CD14-positive monocyte (primary cell): ENCODE measurements around the gene NUFIP2. TPM values are rescaled to one million over a fixed set of nuclear protein-coding genes. Genes with fewer than 3 reads are reported as not detected.
A peak's percentile ranks its signal among the peaks of the same experiment; 100 is the strongest.

ENCODE experiments used
- DNase-seq, 3 donors: peaks; one replicate each; pipeline ENCODE4 v3.0.0-alpha.2; 2011 to 2022
- H2AFZ ChIP-seq: 2 replicates; pipeline ENCODE4 v1.6.0; 2012; ENCODE audit warnings: mild to moderate bottlenecking, low read depth, low read length, inconsistent platforms; ENCODE audit not compliant: insufficient read depth, poor library complexity, severe bottlenecking
- H3K27ac ChIP-seq, 2 donors: 1 replicate in 1 of 2; 2 replicates in 1 of 2; pipeline ENCODE4 v1.5.1; 2012 to 2013; ENCODE audit warnings: low read length in 2 of 2, control low read depth in 1 of 2, inconsistent platforms in 1 of 2, low read depth in 1 of 2, mild to moderate bottlenecking in 1 of 2
- H3K27me3 ChIP-seq, 2 donors: one replicate each; pipeline versions ENCODE4 v1.6.0 to v1.6.1; 2011 to 2013; ENCODE audit warnings: low read length in 2 of 2; ENCODE audit not compliant: control insufficient read depth in 2 of 2, insufficient read depth in 2 of 2
- H3K36me3 ChIP-seq, 2 donors: replicated peaks in 1 of 2; 1 replicate in 1 of 2; 2 replicates in 1 of 2; pipeline versions ENCODE4 v1.5.1 to v1.6.1; 2012 to 2013; ENCODE audit warnings: low read length in 2 of 2, control low read depth in 1 of 2, inconsistent platforms in 1 of 2, mild to moderate bottlenecking in 1 of 2; ENCODE audit not compliant: insufficient read depth in 2 of 2, control insufficient read depth in 1 of 2
- H3K4me1 ChIP-seq, 2 donors: 1 replicate in 1 of 2; 2 replicates in 1 of 2; pipeline versions ENCODE4 v1.5.1 to v1.6.1; 2012 to 2013; ENCODE audit warnings: low read length in 2 of 2, control low read depth in 1 of 2, inconsistent platforms in 1 of 2, mild to moderate bottlenecking in 1 of 2, moderate library complexity in 1 of 2; ENCODE audit not compliant: insufficient read depth in 2 of 2, control insufficient read depth in 1 of 2
- H3K4me2 ChIP-seq: replicated peaks from 2 replicates; pipeline ENCODE3; 2012; ENCODE audit warnings: low read length, moderate library complexity, mild to moderate bottlenecking; ENCODE audit not compliant: poor library complexity, severe bottlenecking; ENCODE audit errors: extremely low read depth
- H3K4me3 ChIP-seq, 3 experiments: fragments of 200-600 bp in 1 of 3; sonication (generic) in 1 of 3; replicated peaks in 1 of 3; 1 replicate in 2 of 3; 2 replicates in 1 of 3; pipeline ENCODE4 v1.5.1; 2011 to 2013; ENCODE audit warnings: low read length in 3 of 3, mild to moderate bottlenecking in 3 of 3, control low read depth in 2 of 3, low read depth in 2 of 3, inconsistent platforms in 1 of 3, moderate library complexity in 1 of 3
- H3K79me2 ChIP-seq: 2 replicates; pipeline ENCODE4 v1.6.0; 2012; ENCODE audit warnings: mild to moderate bottlenecking, control low read depth, inconsistent platforms, low read length, moderate library complexity; ENCODE audit not compliant: insufficient read depth
- H3K9ac ChIP-seq: 2 replicates; pipeline ENCODE4 v1.6.0; 2017; ENCODE audit warnings: low read length, mild to moderate bottlenecking; ENCODE audit not compliant: insufficient read depth, poor library complexity, severe bottlenecking
- H3K9me3 ChIP-seq, 2 donors: replicated peaks in 1 of 2; 1 replicate in 1 of 2; 2 replicates in 1 of 2; pipeline versions ENCODE4 v1.5.1 to v1.6.1; 2012 to 2013; ENCODE audit warnings: low read length in 2 of 2, control low read depth in 1 of 2; ENCODE audit not compliant: control insufficient read depth in 1 of 2, insufficient read depth in 1 of 2
- H4K20me1 ChIP-seq: 2 replicates; pipeline ENCODE4 v1.6.0; 2012; ENCODE audit warnings: mild to moderate bottlenecking, low read length, control low read depth, moderate library complexity; ENCODE audit not compliant: insufficient read depth
- H3K27ac Mint-ChIP-seq, 7 donors: one replicate each; pipeline ENCODE4 v1.8.0; 2020; ENCODE audit warnings: mild to moderate bottlenecking in 7 of 7, mixed read lengths in 7 of 7, moderate library complexity in 6 of 7, inconsistent platforms in 2 of 7
- H3K27me3 Mint-ChIP-seq, 3 donors: one replicate each; pipeline ENCODE4 v1.8.0; 2021 to 2022; ENCODE audit warnings: low read depth in 3 of 3, mild to moderate bottlenecking in 3 of 3, mixed read lengths in 3 of 3, moderate library complexity in 3 of 3, inconsistent platforms in 1 of 3
- H3K36me3 Mint-ChIP-seq, 2 donors: one replicate each; pipeline ENCODE4 v1.8.0; 2020; ENCODE audit warnings: mixed read lengths in 2 of 2, inconsistent platforms in 1 of 2, mild to moderate bottlenecking in 1 of 2
- H3K4me1 Mint-ChIP-seq: one replicate; pipeline ENCODE4 v1.8.0; 2020; ENCODE audit warnings: mild to moderate bottlenecking, mixed read lengths
- H3K4me3 Mint-ChIP-seq, 2 donors: one replicate each; pipeline ENCODE4 v1.8.0; 2020; ENCODE audit warnings: mild to moderate bottlenecking in 2 of 2, mixed read lengths in 2 of 2, moderate library complexity in 1 of 2
- H3K9me3 Mint-ChIP-seq, 7 donors: one replicate each; pipeline ENCODE4 v1.8.0; 2020 to 2022; ENCODE audit warnings: mixed read lengths in 7 of 7, mild to moderate bottlenecking in 6 of 7, moderate library complexity in 6 of 7, inconsistent platforms in 2 of 7
- WGBS: methylation state at CpG from one replicate; pipeline ENCODE4 v1.1.5; 2013; ENCODE audit warnings: missing lambda C conversion rate; ENCODE audit not compliant: insufficient coverage; 5-methylcytosine and 5-hydroxymethylcytosine counted together
- intact Hi-C, 2 donors: fragments of 100-400 bp; cut with micrococcal nuclease; formaldehyde crosslinking; loops; one replicate each; pipeline versions ENCODE4 v1.15.0 to v1.15.1; 2023
- polyA plus RNA-seq, 3 donors: library from polyadenylated mRNA; depleted of rRNA in 1 of 3; unstranded in 2 of 3; stranded (reverse) in 1 of 3; fragments of 300-500 nt in 2 of 3; fragments of >200 nt in 1 of 3; fragmentation: Illumina TruSeq in 2 of 3; gene quantifications; 1 replicate in 2 of 3; 2 replicates in 1 of 3; pipeline ENCODE4 v1.2.3, GENCODE V29; 2012 to 2021
- TF ChIP-seq, protein P1 (sequence below): fragments of 200-600 bp; IDR thresholded peaks from one replicate; pipeline ENCODE4 v1.8.0; 2022; ENCODE audit warnings: antibody characterized with exemption, mild to moderate bottlenecking

The NUFIP2 gene
- polyA plus RNA-seq, 3 donors: 8.7 to 25.1 (median 13.7) TPM

DNA sequence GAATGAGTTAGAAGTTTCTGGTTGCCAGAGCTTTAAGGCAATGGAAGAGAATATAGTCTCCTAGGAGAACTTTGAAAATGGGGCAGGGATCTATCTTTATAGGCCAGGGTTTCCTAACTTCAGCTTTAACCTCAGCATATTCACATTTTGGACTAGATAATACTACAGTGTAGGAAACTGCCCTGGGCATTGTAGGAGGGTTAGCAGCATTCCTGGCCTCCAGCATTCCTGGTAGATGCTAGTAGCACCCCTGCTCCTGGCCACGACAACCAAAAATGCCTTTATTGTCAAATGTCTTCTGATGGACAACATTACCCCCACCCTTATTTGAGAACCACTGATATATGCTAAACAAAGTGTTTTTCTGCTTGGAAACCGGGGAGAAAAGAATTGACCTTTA lies 86.0 kb downstream of the NUFIP2 start:
- H3K9me3 Mint-ChIP-seq: peaks cover 0 to 2% (median 0%) of the 10 kb centered on the region in 7 donors
- no peak overlapping the region for H3K4me3 Mint-ChIP-seq
- WGBS: no CpG with 5 or more reads among the region's 2 CpGs
- no peaks in the 10 kb centered on the region for H3K27me3 ChIP-seq
- intact Hi-C loops: no loop called here
- TF ChIP-seq, protein P1, sequence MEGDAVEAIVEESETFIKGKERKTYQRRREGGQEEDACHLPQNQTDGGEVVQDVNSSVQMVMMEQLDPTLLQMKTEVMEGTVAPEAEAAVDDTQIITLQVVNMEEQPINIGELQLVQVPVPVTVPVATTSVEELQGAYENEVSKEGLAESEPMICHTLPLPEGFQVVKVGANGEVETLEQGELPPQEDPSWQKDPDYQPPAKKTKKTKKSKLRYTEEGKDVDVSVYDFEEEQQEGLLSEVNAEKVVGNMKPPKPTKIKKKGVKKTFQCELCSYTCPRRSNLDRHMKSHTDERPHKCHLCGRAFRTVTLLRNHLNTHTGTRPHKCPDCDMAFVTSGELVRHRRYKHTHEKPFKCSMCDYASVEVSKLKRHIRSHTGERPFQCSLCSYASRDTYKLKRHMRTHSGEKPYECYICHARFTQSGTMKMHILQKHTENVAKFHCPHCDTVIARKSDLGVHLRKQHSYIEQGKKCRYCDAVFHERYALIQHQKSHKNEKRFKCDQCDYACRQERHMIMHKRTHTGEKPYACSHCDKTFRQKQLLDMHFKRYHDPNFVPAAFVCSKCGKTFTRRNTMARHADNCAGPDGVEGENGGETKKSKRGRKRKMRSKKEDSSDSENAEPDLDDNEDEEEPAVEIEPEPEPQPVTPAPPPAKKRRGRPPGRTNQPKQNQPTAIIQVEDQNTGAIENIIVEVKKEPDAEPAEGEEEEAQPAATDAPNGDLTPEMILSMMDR: no peak
- peaks cover 8 to 10% of the 10 kb centered on the region in 2 donors for H3K4me1 ChIP-seq
- no peak overlapping the region for H3K4me3 ChIP-seq
- peak overlapping the region in 1 of 7 donors; percentile 38 for H3K27ac Mint-ChIP-seq
- no peaks in the 10 kb centered on the region for H3K36me3 Mint-ChIP-seq
- H4K20me1 ChIP-seq: no peaks in the 10 kb centered on the region
- no peak overlapping the region for H2AFZ ChIP-seq
- no peak for DNase-seq
- H3K4me2 ChIP-seq: no peak overlapping the region
- no peak overlapping the region for H3K9ac ChIP-seq
- H3K9me3 ChIP-seq: no peaks in the 10 kb centered on the region
- no peaks in the 10 kb centered on the region for H3K79me2 ChIP-seq
- H3K4me1 Mint-ChIP-seq: peaks cover 25% of the 10 kb centered on the region
- H3K27ac ChIP-seq: no peak overlapping the region
- H3K27me3 Mint-ChIP-seq: peaks cover 0 to 5% (median 0%) of the 10 kb centered on the region in 3 donors
- H3K36me3 ChIP-seq: no peaks in the 10 kb centered on the region

Other genes starting within 250 kb of the NUFIP2 start
- gene MYO18A, start 113.8 kb downstream of the NUFIP2 start, polyA plus RNA-seq: 10 to 100 TPM in 2 of 3 donors, 1 to 10 TPM in 1; 6.3 to 40.2 (median 11.0) TPM
- gene CRYBA1, start 47.3 kb downstream of the NUFIP2 start, polyA plus RNA-seq: not detected
- 10 to 100 TPM in 1 of 3 donors, 1 to 10 TPM in 2; 2.4 to 13.9 (median 4.8) TPM for gene TAOK1, start 96.2 kb upstream of the NUFIP2 start, polyA plus RNA-seq